Epithelial cell of esophagus (primary cell): Measurements from ENCODE around the gene CUBN.

Experiments
- DNase-seq: peaks from one replicate; pipeline ENCODE4 v3.0.0; 2010; ENCODE audit warnings: low read depth
- H3K4me3 ChIP-seq: 2 replicates; pipeline ENCODE4 v1.5.1; 2011; ENCODE audit warnings: mild to moderate bottlenecking, low read length, control low read depth
- CTCF ChIP-seq: IDR thresholded peaks from 2 replicates; pipeline ENCODE4 v1.5.1; 2011; ENCODE audit warnings: low read depth, mild to moderate bottlenecking, low read length, control low read depth, inconsistent platforms; ENCODE audit not compliant: insufficient read depth; ENCODE audit errors: missing control alignments

The CUBN gene

DNA sequence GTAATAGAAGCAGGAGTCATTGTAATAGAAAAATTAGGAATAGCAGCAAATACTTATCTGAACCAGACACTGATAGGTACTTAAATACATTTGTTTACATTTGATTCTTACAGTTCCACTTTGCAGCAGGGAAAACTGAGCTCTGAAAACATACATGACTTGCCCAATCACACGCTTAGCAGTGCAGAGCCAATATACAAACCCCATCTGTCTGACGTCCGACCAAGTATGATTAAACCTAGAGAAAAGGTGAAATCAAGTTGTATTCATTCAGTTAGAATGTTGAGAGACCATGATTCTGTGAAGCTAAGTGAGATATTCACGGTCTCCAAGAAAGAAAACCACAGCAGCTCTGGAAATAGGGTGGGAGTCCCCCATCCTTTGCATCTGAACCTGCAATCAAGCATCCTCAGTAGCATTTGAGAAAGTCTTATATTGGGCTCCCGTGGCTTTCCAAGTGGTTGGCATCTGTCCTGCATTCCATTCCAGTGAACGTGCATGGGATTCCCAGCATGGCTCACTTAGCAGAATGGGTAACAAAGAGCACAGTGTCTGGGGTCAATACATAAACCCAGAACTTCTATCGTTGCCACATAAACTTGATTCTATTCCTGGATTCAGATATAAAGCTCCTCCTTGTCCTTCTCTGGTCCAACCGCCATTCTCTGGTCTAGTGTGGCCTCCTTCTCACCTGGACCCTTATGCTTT, 163.7 kb downstream of the CUBN start:
- peak; percentile 87 for DNase-seq
- TF ChIP-seq CTCF, result no peak
- no peak overlapping the region for H3K4me3 ChIP-seq

- H3K4me3 ChIP-seq, result no peak overlapping the region
- no peak for DNase-seq
- TF ChIP-seq CTCF, result no peak
Measured at GRCh38 chr10:16965344-16965616, 164.3 kb downstream of the CUBN start.

DNA sequence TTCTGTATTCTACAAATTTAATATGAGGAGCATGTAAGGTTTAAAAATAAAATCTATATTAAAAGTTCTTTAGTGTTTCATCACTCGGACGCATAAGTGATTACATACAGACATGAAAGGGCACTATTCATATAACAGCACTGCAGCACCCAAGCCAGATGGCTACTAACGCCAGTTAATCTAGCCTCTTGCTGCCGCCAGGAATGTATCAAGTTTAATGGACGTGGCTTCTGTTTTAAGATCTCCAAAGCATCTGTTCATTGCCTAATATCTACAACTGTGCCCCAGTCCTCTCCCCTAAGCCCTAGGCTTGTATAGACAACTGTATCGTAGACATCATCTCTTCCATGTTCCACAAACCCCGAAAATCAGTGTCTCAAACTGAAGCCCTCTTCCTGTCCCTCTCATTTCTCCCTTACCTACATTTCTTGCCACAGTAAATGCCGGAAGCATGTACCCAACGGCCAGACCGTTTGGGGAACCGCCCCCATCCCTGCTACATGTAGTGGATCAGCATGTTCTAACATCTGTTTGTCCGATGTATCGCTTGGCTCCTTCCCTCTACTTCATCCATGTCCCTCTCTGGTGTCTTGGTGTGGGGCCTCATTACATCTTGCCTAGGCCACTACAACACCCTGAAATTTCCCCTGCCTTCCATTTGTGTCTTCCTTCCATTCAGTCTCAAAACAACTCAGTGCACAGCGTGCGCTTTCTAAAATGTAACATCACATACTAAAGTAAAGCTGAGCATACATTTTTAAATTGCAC, 164.9 kb downstream of the CUBN start:
- H3K4me3 ChIP-seq, result no peak overlapping the region
- no peak for DNase-seq
- TF ChIP-seq CTCF, result no peak

- DNase-seq, result no peak
- TF ChIP-seq CTCF, result no peak
- no peak overlapping the region for H3K4me3 ChIP-seq
Measured at GRCh38 chr10:16960551-16960950, 169.1 kb downstream of the CUBN start.

- no peak overlapping the region for H3K4me3 ChIP-seq
- no peak for TF ChIP-seq CTCF
- DNase-seq, result no peak
Measured at GRCh38 chr10:16957038-16957437, 172.6 kb downstream of the CUBN start.

GRCh38 chr10:16954280-16955030, 175.2 kb downstream of the CUBN start:
- TF ChIP-seq CTCF, result no peak
- no peak overlapping the region for H3K4me3 ChIP-seq
- DNase-seq, result no peak

- no peak for TF ChIP-seq CTCF
Measured at GRCh38 chr10:16953270-16953669, 176.3 kb downstream of the CUBN start.

More at GRCh38 chr10:16953270-16953669, 176.3 kb downstream of the CUBN start:
- H3K4me3 ChIP-seq, result no peak overlapping the region
- peak; percentile 8 for DNase-seq
